ENCODE data around the gene ZNF302.

DNA sequence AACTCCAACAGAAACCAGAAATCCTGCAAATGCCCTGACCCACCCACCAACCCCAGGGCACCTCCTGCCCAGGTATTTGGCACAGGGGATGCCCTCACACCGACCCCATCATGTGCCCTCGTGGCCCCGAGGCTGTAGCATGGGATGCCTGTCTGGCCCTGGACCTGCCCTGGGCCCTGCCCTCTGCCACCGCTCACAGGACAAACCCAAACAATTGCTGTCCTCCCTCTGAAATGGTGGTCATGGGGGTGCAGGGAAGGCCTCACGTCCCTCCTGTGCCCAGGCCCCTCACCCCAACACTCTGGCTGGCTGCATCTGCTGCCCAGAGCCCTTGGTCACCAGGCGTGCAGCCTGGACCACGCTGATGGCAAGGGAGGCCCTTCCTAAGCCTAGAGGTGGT lies 54.5 kb downstream of the ZNF302 start:
- TF ChIP-seq, protein P1, sequence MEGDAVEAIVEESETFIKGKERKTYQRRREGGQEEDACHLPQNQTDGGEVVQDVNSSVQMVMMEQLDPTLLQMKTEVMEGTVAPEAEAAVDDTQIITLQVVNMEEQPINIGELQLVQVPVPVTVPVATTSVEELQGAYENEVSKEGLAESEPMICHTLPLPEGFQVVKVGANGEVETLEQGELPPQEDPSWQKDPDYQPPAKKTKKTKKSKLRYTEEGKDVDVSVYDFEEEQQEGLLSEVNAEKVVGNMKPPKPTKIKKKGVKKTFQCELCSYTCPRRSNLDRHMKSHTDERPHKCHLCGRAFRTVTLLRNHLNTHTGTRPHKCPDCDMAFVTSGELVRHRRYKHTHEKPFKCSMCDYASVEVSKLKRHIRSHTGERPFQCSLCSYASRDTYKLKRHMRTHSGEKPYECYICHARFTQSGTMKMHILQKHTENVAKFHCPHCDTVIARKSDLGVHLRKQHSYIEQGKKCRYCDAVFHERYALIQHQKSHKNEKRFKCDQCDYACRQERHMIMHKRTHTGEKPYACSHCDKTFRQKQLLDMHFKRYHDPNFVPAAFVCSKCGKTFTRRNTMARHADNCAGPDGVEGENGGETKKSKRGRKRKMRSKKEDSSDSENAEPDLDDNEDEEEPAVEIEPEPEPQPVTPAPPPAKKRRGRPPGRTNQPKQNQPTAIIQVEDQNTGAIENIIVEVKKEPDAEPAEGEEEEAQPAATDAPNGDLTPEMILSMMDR (conservative IDR thresholded peaks at IDR 0.05; ENCODE audit: low read depth in 2 of 2), result no peak
- TF ChIP-seq NANOG (IDR thresholded peaks at IDR 0.05; ENCODE audit: borderline replicate concordance), result no peak
- no peak for TF ChIP-seq REST (IDR thresholded peaks at IDR 0.05; ENCODE audit: unreplicated experiment)
- no peak for TF ChIP-seq EZH2phosphoT487 (IDR thresholded peaks at IDR 0.05; ENCODE audit: unreplicated experiment)
- TF ChIP-seq STAT1 (IDR thresholded peaks at IDR 0.05; ENCODE audit: unreplicated experiment), result no peak
- no peak for TF ChIP-seq POLR2AphosphoS5 (IDR thresholded peaks at IDR 0.05; ENCODE audit: low read depth)
- no peak for TF ChIP-seq EZH2 (IDR thresholded peaks at IDR 0.05; ENCODE audit: low read depth, unreplicated experiment)
- TF ChIP-seq, protein P2, sequence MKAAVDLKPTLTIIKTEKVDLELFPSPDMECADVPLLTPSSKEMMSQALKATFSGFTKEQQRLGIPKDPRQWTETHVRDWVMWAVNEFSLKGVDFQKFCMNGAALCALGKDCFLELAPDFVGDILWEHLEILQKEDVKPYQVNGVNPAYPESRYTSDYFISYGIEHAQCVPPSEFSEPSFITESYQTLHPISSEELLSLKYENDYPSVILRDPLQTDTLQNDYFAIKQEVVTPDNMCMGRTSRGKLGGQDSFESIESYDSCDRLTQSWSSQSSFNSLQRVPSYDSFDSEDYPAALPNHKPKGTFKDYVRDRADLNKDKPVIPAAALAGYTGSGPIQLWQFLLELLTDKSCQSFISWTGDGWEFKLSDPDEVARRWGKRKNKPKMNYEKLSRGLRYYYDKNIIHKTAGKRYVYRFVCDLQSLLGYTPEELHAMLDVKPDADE (IDR thresholded peaks at IDR 0.05), result no peak
- no peak for TF ChIP-seq CREB1 (CRISPR knock-in tag; IDR thresholded peaks at IDR 0.05; ENCODE audit: low read depth)
- TF ChIP-seq ZNF462 (CRISPR knock-in tag; IDR thresholded peaks at IDR 0.05), result no peak
- TF ChIP-seq JUNB (IDR thresholded peaks at IDR 0.05; ENCODE audit: unreplicated experiment), result no peak
- no peak for TF ChIP-seq ZNF331 (CRISPR knock-in tag; IDR thresholded peaks at IDR 0.05; ENCODE audit: low read depth)
- TF ChIP-seq ZNF114 (CRISPR knock-in tag; IDR thresholded peaks at IDR 0.05), result no peak
